CD4-positive, alpha-beta T cell treated with Interleukin-15 for 1 hour (primary cell): ENCODE results near the gene MITF.
"Not testable (repeated sequence)": the region's sequence is repeated elsewhere in the genome, so short reads cannot be mapped to it uniquely, and the experiment has no call there.

Source experiments
- DNase-seq: peaks from one replicate; pipeline ENCODE4 v3.0.0-alpha.2; 2020

MITF gene

DNA sequence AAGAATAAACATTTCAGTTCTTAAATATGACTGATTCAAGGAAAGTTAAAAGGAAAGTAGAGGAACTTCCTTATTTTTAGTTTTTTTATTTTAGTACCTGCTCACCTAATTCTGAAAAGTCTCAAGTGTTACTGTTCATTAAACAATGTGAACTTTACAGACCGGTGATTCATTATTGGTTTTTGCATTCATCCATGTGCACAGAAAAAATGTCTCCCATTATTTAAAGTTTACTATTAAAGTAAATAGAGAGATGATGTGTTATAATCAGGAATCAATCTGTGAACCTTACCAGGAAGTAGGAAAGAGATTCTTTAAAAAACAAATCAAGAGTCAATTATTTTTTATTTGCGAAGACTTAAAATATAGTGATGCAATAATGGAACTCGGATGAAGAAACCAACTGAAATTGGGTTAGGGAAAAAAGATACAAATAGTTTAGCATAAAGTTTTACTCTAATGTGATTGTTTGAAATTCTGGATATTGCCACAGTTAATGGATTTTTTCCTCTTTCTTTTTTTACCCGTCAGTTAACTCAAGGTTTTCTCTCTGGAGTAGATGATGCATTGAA lies 140.9 kb downstream of the MITF start:
- DNase-seq = no peak

DNA sequence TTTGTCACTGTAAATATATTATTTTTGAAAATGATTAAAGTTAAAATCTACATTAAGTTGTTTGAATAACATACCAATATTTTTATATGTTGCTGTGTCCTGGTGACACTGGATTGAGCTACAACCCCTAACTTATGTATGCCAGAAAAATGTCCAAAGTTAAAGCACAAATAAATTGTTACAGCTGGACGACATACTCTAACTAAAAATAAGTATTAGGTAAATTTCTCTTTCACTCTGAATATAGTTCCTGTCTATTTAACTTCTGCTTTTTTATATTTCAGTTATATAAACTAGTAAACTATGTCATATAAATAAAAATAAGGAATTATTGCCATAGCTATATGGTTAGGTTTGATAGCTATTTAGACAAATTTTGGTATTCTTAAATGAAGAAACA lies 141.8 kb downstream of the MITF start:
- no peak for DNase-seq

DNA sequence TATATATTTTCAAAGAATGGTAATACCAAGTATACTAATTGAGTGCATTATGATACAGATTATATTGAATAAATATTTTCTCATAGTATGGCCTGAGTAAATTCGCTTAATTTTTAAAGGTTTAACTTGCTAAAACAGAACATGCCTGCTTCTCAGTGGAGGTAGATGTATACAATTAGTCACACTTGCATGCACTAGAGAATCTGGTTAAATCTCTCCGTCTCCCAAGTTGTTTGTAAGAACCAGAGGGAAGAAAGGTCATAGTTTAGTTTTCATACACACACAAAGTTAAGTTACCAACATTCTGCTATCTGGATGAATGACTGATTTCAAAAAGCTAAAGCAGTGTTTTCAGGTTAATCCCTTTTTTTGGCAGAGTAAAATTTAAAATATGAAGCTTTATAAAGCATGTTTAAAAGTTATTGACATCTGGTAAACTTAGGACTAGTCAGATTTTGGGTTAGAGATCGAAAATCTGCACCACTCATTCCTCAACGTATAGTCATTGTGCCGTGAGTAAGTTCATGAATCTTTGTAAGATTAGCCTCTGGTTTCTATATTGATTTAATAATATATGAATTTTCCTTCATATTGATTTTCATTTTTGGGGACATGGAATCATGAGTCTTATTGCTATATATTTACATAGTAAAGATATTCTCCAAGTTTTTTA lies 142.6 kb downstream of the MITF start:
- DNase-seq = no peak

DNA sequence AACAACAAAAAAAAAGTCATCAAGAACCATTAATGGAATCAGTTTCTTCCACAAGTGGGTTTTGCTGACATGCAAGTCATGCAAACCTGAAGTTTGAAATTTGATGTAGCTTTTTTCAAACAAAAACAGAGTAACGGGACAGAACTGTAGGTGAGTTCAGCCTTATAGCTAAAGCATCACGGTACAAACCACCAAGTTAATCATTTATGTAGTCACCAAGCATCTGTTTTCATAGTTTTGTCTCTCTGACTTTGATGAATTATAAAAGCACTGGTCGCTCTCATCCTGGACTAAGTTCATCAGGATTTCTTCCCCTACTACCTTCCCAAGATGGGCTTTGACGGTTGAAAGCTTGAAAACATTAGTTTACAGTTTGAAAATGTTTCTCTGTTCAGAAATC lies 143.3 kb downstream of the MITF start:
- DNase-seq = no peak

DNA sequence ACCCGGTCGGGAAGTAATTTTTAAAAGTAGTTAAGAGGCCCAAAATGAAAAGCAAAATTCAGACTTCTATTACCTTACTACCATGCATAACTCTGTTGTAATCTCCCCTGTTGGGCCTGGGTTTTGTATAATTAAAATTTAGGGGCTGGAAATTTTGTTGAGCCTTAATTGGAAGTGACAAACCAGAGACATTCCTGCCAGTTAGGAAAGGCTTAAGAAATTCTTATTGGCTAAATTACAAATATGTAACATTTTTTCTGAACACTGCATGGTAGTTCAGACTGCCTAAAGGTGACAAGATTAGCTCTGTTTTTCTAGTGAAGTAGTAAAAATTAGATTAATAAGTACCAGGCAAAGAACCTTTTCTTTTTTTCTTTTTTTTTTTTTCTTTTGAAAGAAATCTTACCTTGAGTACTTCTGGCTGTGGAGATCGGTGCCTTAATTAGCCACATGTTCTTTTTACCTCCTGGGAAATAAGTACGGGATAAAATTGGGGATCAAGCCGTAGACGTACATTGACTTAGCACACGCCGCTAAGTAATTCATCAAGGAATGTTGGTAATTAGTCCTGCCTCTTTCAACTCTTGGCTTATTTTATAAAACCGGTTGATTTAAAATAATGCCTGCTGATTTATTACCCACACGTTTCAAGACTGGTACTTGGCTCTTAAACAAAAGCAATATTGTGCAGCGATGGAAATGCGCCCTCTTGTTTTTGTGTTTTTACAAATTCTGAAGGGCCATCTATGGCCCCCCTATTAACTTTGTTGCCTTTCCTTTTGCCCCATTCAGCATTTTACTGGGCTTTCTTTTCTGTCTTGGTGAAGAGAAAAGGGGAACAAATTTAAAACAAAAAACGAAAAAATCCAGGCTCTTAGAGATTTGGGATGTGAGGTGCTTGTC lies 149.0 kb downstream of the MITF start:
- no peak for DNase-seq

DNA sequence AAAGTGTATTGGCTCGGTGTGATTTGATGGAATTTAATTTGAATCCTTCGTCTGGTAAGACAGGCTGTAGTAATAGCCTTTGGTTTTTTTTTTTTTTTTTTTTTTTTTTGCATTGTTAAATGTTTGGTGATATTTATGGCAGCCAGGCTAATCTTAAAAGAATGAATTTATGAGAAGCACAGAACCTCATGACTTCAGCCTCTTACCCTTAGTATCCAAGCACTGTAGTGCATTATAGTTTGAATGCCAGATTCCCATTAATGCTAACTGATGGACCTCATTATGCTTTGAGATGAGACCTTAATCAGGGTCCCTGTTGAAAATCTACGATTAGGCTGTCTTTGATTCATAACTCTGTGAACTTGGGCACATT lies 149.7 kb downstream of the MITF start:
- no peak for DNase-seq

DNA sequence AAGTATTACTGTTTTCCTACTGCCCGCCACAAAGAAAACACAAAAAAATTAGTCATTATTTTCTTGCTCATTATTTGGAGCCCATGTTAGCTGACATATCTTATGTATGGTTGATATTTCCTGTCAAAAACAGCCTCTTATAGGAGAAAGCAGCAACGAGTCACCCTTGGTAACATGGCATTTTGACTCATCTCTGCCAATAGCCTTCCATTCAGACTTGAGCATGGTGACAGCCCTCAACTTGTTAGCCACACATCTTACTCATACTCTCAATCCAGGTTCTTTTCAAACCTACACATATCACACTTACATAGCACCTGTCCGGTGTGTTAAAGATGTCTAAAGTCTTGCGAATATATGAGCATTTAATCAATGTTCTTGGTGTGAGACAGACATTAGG lies 150.8 kb downstream of the MITF start:
- no peak for DNase-seq

DNA sequence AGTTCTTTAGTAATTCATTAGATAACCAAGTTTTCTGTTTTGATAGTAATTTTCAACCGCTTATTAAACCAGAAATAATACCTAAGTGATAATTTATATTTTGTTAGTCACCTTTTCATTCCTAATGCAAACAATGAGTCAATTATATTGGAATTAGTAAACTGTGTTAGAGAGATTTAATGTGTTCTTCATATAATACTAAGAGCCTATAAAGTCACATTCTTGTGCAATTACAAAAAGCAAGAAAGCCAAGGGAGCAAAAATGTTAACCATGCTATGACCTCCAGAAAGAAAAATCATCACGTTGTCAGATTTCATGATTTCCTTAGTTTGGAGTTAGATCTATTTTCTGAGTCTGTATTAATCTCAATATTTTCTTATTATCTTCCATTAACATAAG lies 151.4 kb downstream of the MITF start:
- DNase-seq = no peak

DNA sequence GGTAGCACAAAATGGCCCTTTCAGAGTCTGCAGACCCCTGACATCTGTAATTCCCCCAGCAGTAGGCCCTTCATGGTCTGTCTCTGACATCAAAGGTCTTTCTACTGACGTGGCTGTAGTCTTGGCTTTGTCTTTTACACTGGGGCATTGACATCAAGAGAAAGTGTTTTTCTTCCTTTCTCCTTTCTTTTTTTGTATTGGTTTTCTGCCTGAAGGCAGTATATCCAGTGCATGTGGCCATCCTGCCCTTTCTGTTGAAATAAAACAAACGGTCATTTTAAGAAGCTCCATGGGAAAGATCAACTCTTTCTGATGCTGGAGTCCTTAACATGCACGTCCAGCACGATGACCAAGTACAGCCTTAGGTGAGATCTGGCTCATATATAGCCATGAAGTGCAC lies 153.4 kb downstream of the MITF start:
- DNase-seq = no peak

DNA sequence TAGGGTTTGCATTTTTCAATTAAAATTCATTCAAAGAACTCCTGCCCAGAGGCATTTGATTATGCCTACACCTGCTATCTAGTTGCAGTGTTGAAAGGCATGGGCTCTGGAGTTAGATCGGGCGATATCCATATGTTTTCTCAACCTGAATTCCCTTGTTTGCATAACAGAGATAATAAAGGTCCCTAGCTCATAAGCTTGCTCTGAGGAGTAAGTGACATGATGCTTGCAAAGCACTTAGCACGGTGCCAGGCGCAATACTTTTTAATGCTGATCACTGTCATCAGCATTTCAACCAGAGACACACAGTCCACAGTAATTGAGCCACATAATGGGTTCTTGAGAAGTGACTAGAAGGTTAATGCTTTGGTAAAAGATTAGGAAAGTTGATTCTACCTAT lies 154.0 kb downstream of the MITF start:
- DNase-seq = no peak

DNA sequence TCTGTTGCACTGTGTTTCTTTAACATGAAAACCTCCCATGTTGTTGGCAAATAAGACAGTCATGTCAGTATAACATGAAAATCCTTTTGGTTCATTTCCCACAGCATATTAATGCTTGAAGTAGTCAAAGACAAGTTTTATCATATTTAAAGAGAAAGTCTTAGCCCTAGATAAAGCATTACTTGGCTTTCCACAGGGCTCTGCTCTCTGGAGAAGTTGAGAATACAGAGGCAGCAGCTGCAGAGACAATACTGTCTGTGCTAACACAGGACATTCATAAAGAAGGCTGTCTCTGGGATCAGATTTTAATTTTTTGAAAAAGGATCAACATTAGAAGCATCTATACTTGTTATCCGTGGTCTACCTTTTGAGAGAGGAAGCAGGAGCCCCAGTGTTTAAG lies 156.8 kb downstream of the MITF start:
- no peak for DNase-seq

DNA sequence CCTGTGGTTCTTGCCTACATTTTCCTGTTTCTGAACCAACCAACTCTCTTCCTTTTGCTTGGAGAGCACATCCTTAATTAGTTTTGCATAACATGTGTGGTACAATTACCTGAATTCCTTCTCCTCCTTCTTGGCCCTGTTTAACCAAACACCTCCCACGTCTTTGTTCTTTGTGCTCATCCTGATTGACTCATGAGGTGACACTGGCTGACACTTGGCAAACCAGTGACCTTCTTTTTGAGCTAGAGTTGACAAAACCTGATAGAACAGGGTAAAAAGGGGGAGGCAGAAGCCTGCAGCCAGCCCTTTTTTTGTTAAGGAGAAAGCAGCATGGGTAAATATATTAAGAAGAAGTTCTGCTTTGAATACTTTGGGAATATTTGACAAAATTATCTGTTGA lies 161.1 kb downstream of the MITF start:
- no peak for DNase-seq

DNA sequence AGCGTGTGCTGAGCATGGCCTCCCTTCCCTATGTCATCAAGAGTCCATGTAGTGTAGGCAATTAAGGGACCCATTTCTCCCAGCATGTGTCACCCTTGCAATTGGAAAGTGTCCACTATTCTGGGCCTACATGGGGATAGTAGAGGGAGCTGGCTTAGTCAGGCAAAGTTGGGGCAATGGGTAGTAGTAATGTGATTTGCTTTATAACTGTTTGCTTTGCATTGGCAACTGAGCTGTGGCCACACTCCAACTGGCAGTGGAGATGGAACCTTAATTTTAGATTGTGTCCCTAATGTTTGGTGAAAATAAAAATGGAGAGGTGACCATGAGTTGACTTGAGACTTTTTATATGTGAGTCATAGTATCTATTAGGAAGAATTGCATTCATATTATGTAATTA lies 162.5 kb downstream of the MITF start:
- DNase-seq = no peak

DNA sequence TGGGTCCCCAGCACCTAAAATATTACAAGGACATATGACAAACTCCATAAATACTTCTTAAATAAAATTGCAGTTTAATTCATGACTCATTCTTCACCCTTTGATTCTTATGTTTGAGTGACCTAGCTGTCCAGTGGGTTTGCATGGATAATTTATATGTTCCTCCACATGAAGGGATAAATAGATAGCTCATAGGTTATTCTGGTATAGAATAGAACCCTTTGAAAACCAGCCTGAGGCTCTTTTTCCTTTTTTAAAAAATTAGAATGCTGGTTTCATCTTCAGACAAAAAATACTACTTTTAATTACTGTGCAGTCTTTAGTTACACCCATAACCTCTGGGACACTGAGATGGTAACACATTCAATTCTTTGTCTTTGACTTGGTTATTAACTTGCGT lies 163.1 kb downstream of the MITF start:
- DNase-seq = no peak

DNA sequence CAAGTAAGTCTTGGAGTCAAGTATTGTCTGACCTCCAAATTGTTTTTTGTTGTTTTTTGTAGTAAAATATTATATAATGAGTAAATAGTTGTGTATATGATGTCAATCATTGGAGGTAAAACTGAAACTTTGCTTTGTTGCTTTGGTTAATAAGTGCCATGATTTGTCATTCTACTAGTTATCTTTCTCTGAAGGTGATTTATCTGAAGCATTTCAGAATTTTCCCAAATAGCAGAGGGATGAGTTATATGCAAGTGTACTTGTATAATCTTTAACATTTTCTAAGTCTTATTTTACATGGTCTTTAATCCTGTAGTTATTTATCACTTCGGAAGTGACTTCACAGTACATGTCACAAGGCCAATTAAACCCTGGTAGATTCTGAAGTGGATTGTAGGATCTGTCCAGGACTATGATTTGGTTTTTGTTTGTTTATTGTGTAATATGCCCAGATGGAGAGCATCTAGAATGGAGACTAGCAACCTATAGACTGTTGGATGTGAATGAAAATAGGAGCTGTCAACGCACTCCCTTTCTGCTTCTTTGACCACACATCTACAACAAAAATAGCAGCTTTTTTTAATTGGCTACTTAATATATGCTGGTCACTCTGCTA lies 167.2 kb downstream of the MITF start:
- DNase-seq = no peak

DNA sequence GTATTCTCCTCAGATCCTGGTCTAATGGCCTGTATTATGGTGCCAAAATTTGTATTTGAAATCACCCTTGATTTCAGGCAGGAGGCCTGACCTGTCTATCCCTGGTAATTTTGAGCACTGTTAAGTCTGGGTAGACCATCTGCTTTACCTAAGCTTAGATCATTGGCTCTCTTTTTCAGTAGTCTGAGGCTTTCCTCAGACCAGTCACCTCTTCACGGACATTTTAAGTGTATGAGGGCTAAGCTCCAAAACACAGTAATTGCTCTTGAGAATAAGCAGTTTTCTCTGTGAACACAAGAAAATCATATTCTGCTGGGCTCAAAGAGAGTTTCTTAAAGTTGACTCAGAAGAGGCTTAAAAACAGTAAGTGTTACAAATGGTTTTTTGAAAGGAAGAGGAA lies 168.3 kb downstream of the MITF start:
- no peak for DNase-seq

DNA sequence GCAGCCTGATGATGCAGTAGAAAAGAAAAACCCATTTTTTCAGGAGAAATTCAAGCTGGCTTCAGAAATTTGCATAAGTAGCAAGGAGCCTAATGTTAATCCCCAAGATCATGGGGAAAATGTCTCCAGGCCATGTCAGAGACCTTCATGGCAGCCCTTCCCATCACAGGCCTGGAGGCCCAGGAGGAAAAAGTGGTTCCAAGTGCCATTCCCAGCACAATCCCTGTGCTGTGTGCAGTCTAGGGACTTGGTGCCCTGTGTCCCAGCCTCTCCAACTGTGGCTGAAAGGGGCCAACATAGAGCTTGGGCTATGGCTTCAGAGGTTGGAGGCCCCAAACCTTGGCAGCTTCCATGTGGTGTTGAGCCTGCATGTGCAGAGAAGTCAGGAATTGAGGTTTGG lies 170.6 kb downstream of the MITF start:
- not testable (repeated sequence) for DNase-seq

DNA sequence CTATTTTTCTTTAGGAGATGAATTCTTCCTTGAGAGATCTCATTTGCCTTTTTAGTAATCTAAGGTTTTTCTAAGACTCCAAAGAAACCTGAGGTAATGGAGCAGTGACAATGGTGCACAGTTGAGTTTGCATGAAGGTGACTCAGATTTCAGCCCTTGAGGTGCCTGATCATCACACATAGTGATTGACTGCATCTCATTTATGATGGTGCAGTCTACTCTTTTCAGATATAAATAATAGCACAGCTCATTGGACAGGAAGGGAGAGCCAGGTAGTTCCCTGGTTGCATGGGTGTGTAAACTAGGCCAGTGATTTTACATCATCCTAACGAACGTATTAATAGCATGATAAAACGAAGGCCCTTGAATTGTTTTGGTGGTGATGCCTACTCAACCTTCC lies 174.2 kb downstream of the MITF start:
- DNase-seq = no peak

DNA sequence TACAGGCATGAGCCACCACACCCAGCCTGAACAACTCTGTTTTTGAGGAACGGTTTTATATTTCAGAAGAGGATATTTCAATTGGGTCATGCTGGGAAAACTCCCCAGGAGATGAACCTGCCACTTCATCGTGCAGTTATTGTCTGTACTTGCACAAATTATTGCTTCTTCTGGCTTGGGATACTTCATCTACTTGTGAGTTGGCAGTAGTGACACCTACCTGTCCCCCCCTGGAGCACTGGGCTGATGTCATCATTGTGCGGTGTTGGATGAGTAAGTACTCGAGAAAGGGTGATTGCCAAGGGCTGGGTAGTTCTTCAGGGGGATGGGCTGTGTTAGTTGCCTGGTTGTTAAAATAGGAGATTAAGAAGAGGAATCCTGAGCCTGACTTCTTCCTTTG lies 175.1 kb downstream of the MITF start:
- no peak for DNase-seq

DNA sequence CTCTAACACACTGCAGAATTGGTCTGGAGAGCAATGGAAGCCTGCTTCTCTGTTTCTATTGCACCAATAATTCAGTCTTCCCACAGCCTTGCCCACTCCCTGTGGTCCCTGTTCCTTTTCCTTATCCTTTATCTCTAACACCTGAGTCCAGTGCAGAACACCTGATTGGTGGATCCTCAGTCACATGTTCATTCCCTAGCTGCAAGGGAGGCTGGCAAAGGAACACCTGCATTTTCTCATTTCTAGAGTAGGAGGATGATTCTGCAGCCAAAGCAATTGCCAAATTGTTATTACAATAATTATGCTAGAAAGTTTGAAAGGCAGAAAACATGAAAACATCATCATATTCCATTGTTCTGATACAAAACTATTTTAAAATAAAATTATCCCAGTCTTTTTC lies 176.5 kb downstream of the MITF start:
- no peak for DNase-seq

DNA sequence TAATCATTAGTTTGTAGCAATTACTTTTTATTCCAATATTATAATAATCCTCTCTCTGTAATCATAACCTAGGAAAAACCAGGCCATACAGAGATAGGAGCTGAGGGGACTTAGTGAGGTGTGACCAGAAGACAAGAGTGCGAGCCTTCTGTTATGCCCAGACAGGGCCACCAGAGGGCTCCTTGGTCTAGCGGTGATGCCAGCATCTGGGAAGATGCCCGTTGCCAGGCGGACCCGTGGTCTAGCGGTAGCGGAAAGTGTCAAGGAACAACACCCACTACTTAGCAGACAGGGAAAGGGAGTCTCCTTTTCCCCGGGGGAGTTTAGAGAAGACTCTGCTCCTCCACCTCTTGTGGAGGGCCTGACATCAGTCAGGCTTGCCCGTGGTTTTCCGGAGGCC lies 180.7 kb downstream of the MITF start:
- not testable (repeated sequence) for DNase-seq

DNA sequence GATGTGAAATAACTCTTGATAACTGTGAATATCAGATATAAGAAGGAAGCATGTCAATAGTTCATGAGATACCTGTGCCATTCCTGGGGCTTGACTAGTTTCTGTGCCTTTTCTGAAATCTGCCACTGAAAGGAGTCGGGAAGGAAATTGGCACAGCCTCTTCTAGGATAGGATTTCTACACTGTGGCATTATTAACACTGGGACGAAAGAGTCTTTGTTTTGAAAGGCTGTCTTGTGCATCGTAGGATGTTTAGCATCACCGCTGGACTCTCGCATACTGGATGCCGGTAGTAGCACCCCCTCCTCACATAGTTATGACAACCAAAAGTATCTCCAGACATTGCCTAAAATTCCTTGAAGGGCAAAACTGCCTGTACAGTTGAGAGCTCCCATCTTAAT lies 182.4 kb downstream of the MITF start:
- DNase-seq = no peak

DNA sequence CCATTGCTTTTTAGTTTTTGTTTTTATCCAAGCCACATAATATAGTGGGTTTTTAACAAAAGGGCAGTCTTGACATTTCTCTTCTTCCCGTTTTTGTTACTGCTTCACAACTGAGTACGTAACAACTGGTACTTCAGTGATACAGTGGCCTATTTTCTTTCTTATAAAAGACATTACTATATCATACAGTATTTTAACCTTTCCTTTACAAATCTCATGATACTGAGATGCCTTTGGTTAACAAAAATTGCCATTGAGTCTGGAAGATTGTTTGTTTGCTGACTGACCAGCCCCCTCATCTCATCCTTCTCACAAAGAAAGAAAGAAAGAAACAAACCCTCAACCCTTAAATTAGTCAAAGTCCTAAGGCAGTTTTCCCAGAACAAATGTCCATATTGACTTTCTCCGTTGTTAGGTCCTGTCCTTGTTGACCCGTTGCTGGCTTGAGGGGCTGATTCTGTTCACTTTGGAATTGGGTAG lies 183.3 kb downstream of the MITF start:
- no peak for DNase-seq

DNA sequence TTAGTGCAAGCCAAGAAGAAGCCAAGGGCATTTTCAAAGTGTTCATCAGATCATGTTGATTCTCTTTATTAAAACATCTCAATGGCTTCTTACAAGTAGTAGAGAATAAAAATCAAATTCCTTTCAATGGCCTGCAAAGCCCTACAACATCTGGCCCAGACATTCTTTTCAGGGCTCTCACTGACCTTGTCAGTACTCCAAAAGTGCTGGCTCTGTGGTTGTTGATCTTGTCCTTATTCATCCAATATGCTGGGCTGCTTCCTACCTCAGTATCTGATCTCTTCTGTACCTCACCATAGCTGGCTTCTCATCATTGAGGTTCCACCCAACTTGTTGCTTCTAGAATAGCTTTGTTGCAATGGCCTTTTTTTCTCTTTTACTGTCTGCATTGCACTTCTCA lies 186.2 kb downstream of the MITF start:
- DNase-seq = no peak
